GM19035 (cell line): ENCODE measurements around the gene TIFAB.

ENCODE experiments used
- ATAC-seq: cut with Tn5 transposase; IDR thresholded peaks from one replicate; pipeline ENCODE4 v1.9.1; 2021; ENCODE audit not compliant: unreplicated experiment

The TIFAB gene

DNA sequence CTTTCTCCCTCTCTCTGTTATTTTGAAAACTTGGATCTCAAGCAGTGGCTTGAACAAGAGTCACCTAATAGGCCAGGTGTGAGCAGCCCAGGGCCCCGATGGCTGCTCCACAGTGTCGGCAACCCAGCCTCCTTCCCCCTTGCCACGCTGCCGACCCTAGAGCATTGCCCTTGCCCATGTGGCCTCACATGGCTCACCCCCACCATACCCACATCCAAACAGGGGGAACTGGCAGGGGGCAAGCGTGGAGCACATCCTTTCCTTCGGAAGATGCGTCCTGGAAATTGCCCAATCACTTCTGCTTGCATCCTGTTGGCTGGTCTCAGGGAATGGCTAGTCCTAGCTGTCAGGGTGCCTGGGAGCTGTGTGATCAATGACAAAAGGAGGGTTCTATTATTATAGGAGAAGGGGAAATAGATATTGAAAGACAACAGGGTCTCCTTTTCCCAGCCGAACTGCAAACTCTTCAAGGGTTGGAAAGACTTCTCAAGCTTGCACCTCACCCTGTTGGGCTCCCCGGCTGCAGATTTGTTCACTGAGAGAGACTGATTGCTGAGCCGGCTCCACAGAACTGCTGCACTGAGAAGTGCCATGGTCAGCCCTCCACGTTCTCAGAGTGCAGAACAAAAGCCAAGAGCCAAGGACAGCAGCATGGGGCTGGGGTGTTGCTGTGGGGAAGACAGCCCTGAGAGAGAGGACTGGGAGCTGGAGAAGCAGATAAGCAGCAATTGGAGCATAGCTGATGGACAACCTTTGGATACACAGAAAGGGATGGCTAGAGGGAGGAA lies 8.3 kb upstream of the TIFAB start:
- no peak for ATAC-seq

DNA sequence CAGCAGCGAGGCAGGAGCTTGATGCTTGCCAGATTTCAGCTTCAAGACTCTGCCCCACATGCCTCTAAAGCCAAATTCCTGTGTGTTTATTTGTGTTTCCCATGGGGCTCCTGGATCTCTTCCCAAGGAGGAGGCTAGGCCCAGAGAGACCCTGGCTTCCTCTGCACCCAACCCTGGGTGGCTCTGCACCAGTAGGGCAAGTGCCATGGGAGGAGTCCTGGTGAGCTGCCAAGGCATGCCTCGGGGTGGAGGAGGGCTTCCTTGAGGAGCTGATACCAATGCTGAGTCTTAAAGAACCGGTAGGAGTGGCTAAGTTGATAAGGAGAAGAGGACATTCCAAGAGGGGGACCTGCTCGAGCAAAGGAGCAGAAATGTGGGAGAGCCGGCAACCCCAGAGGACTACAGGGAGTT lies 6.8 kb upstream of the TIFAB start:
- no peak for ATAC-seq

DNA sequence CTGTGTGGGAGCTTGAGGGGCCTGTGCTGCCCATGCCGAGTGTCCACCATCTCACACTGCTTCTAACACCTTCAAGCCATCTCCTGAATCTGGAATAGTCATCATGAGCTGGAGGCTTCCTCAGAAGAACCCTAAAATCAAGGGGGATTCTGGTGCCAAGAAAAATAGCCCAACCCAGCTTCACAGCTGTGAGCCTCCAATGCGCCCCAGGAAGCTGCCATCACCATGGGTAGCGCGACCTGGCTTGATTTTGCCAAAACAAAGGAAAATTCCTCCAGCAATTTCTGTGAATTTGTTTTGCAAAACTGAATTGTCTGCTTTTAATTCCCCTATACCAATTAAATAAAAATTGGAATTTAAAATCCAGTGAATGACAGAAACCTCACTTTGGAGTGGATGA lies 6.2 kb upstream of the TIFAB start:
- ATAC-seq = no peak

DNA sequence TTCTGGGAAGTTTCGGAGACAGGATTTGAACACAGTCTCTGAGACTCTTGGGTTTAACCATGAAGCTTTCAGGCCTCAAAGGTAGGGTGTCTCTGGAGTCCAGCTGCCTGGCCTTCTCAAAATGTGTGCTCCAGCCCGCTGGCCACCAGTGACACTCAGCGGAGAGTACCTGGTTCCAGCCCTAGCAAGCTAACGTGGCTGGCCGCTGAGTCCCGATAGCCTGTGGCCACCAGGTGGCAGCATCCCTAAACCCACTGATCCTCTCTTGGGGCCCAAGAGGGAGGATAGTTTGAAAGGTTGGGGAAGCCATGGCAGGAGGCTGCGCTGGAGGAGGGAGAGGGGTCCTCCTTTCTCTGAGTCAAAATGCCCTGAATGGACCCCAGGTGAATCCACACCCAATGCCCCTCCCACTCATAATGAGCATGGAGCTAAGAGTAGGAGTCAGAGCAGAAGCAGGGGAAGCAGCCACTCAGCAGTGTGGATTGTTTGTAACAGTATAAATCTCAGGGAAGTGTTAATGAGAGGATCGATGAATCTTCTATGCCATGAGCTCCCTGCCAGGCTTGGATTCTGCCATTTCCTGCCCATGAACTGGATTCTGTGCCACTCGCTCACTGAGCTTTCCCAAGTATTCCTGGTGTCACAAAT lies 5.4 kb upstream of the TIFAB start:
- peak; percentile 68 for ATAC-seq

DNA sequence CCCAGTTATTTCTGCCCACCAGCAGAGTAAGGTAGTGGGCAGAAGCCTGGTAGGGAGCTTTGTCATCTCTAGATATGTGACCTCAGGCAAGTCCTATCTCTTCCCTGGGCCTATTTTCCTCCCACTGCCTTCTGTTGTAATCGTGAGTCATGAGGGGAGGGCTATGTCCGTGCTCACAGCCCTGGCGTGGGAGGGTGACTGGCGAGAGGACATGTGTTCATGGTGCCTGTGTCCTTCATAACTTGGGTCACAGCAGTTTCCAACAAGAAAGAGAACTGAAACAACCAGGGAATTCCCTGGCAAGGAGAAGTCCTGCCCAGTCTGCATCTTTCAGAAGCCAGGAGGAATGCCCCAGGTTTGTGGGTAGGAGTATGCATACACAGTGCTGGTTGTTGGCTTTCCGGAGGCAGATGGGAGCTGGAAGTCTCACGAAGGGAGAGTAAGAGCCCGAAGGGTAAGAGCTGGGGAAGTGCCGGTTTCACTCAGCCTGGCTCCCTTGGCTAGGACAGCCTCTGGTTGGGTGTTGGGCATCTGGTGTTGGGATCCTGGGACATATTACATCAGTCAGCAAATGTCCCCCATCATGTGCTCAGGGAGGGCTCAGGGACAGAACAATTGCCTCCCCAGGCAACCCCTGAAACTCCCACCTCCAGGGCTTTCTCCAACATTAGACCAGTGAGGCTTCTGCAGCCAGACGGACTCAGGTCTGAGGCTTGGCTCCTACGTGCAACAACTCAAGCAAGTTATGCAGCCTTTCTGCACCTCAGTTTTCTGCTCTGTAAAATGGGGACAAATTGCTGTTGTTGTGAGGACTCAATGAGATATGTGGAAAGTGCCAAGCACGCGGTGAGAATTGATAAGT lies 4.3 kb upstream of the TIFAB start:
- ATAC-seq = peak; percentile 68

DNA sequence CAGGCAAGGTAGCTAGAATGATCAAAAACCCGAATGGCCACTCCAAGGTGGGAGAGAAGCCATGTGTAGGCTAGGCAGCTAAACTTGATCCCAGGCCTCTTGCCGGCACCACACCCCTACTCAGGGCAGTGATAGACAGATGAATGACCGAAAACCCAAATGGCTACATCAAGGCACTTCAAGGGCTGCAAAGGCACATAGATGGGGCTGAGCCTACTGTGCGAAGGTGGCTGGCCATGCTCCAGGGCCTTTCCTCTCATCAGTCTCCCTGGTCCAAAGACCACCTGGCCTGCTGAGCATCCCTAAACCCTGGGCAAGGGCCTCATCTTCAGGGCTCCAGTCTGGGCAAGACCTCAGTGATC lies 3.7 kb upstream of the TIFAB start:
- no peak for ATAC-seq

DNA sequence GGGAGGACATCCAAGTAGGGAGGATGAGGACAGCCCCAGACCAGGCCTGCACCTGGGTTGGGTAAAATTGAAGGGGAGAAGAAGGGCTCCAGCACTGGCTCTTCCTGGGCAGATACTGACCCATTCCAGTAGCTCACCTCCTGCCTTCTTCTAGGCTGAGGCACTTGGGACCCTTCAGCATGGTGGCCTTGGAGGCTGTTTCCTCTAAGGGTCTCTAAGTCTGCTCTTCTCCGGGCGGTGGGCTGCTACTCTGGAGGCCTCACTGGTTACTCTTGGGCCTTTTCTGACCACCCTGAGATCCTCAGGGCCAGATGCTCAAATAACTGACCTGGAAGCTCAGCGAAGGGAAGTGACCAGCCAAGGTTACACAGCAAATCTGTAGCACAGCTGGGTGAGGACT lies 2.8 kb upstream of the TIFAB start:
- no peak for ATAC-seq

DNA sequence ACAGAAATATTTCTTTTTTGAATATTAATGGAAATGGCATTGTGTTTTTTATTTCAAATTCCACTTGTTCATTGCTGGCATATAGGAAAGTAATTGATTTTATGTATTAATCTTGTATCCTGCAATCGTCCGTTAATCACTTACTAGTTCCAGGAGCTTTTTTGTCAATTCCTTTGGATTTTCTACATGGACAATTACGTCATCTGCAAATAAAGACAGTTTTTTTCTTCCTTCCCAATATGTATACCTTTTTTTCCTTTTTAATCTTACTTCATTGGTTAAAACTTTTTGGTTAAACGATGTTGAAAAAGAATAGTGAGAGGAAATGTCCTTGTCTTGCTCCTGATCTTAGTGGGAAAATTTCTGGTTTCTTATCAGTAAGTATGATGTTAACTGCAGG lies 1.5 kb upstream of the TIFAB start:
- ATAC-seq = no peak

DNA sequence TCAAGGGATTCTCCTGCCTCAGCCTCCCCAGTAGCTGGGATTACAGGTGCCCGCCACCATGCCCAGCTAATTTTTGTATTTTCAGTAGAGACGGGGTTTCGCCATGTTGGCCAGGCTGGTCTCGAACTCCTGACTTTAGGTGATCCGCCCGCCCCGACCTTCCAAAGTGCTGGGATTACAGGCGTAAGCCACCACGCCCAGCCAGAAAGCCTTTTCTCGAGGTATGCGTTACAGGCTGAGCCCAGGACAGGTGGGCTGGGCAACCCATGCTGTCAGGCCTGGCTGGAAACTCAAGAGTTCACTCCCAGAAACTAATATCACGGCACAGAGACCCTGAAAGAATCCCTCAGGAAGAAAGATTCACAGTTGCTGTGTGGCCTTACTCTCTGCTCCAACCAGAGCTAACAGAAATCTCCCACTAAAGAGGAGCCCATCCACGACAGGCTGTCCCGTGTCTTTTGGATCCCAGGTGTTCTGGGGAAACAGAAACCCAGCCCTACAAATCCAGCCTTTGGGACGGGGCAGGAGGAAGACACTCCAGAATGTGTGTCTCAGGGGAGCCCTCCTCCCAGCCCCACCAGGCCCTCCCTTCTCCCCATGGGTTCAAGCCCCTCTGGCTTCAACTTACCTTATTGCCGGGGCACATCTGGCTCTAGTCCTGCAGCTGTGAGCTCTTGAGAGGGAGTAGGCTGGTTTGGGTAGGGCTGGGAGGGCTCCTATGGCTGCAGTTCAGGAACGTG lies 400 bp downstream of the TIFAB start:
- ATAC-seq = no peak

DNA sequence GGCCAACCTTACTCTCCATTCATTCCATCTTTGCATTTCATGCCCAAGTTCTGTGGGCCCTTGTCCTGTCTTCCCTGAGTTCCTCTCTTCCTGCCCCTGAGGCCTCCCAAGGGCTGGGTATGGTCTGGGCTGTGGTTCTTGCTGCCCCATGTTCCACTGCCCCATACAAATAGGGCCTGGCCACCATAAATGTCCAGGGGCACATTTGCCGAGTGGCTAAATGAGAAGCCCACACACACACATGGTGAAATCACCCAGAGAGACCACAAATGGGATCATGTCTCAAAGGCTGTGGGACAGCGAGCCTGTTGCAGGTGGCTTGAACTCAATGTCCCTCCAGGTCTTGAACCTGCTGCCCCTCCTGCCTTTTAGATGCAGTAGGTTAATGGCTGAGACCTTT lies 1.2 kb downstream of the TIFAB start:
- ATAC-seq = no peak

DNA sequence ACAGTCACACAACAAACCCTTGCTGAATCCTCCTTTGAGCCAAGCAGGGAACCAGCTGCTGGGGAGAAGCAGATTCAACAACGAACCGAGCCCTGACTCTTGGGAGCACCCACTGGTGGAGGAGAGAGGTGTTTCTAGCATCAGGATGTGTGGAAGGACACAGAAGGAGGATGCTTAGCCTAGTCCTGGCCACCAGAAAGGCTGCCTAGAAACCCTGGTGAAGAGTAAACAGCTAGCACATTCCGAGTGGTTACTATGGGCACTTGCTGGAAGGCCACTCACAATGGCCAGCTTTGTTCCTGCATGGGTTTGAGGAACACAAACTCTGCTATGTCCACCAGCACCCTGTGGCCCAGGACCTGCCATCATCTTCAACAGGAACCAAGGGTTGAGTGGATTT lies 1.8 kb downstream of the TIFAB start:
- no peak for ATAC-seq

DNA sequence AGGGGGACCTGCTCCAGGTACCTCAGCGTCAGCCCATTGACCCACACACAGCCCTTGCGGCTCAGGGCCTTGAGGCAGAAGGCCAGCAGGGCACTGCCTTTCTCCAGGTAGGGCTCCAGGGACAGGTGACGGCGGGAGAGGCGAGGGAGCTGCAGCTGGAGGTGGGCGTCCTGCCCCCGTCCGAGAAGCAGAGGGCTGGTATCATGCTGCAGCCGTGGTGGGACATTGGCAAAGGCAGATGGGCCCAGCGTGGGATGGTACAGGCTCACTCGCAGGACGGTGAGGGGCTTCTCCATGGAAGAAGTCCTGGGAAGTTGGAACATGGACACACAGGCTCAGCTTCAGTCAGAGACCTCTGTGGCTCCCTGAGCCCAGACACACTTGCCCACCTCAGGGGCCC lies 2.5 kb downstream of the TIFAB start:
- no peak for ATAC-seq

DNA sequence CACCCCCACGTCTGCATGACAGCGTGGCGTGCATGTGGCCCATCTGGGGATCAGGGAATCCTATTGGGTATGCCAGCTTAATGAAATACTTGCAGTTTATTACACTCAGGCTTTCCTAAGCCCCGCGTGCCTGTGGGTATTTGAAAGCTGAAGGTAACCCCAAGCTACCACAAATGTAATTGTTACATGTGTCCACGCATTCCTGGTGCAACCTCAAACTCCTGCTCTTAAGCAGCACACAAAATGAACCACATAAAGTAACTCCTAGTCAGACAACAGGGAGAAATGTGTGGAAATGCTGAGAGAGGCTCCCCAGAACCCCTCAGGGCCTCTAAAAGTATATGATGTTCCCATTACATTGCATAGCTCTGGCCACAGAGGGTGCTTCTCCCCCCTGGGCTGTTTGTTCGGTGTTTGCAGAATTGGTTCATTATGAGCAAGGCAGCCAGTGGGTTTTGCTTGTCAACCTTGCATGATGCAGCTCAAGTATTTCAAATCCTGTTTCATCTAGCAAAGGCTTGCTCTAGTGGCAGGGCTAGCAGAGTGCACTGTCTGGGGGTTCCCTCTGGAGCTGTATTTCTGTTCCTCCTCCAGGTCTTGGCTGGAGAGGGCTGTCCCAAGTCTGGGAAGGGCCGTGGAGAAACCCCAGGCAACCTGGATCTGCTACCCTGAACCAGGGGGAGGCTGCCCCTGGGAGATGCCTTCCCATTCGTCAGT lies 3.2 kb downstream of the TIFAB start:
- ATAC-seq = no peak

DNA sequence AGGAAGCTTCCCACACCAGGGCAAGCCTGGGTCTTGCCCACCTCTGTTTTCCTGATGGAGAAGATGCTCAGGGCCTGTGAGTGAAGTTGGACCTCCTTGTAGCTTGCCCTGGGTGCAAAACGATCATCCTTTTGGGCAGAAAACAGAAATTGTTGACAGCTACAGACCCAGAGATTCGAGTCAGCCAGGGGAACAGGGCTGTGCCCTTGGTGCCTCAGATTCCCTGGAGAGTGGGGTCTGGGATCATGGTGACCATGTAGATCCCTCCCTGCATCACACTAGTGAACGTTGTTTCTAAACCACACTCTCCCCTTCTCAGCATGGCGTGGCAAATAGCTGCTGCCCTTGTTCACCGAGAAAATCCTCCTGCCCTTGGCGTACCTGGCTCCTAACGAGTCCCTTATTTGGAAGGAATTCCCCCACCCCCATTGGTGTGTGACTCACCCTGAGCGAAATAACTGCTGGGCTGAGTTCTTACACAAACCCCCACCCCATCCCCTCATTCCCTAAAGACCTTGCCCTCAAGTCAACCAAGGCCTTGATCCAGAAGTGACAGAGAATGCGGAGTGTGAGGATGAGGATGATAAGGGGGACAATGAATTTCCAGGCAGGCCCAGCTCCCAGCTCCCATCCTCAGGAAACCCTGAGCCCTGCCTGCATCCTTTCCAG lies 3.9 kb downstream of the TIFAB start:
- no peak for ATAC-seq

DNA sequence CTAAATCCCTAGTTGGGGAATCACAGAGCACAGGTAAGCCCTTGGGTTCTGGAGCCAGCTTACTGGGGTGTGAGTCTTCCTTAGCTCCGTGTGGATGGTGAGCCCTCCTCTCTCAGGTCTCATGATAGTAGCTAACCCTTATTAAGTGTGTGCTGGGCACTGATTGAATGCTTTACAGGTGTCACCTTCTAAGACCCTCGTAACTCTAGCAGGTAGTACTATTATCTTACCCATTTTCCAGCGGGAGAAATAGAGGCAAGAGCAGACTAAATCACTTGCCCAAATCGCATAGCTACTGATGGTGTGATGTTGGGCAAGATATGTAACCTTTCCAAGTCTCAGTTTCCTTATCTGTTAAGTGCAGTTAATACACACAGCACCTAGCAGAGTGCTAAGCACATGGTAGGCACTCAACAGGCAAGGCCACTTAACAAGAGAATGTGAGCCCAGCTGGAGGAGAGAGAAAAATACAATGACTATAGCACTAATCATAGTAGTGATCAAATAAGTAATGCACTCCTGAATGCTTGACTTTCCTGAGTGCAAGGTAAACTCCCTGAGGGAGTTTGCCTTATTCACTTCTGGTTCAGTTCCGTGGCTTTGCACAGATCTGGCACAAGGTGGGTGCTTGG lies 4.7 kb downstream of the TIFAB start, which contains the start of gene DCANP1:
DCANP1 (minus strand) TSS at position 51 of the 632 bp plus-strand sequence. CDS start 240 bp downstream, outside the sequence.
- ATAC-seq = no peak

DNA sequence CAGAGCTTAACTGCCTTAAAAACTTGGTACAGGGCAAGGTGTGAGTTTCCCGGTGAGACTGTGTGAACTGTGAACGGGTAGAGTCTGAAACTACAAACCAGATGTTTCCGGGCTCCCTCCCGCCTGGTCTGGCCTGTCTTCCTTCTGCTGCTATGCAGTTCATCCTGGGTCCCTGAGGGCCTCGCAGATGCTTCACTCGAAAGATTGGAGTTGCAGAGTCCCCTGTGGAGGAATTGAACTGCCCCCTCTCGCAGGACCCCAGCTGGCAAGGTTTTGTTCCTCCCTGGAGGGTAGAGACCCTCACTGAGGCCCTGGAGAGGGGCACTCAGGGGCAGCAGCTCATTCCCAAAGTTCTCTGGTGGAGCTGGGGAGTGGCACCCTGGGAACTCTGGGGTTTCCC lies 5.5 kb downstream of the TIFAB start:
- ATAC-seq = no peak

DNA sequence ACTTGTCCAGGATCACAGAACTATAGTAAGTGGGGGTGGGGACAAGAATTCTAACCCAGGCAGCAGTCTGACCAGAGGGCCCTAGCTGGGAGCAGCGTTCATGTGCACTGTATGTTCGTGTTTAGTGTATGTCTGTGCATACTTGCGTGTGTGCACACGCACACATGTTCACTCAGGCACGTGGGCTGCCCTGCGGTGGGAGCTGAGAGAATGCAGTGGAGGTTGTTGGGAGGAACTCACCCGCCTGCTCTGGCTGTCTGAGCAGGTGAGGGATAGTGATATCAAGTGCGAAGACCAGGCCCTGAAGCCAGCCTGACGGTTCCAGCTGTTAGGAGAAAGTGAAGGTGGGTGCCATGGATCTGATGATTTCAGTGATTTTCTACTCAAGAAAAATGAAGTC lies 5.9 kb downstream of the TIFAB start:
- ATAC-seq = no peak

DNA sequence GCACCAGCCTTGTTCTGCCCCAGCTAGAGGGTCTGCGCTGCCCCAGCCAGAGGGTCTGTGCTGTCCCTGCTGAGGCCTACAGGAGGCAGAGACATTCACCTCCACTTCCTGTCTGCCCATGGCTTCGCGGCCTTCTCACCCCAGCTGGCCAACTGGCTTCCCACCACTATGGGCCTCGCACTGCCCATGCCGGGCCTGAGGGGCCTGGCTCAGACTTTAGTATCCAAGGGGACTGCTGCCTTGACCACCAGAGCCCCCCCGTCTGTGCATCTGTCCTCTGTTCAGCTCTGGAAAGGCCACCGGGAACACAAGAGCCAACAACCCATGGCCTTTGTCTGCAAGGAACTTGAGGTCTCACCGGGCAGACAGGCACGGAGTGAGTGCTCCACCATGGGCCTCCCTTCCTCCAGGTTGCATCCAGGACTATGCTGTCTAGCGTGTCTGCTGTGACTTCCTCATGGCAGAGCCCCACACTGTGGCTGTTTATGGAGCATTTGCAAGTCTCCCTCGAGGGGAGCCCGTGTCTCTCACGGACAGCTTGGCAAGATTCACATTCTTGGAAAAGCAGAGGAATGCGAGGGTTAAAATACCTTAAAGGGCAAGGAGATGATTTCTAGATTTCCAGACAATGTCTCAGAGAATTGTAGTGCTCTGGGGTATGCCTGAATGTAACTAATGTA lies 6.7 kb downstream of the TIFAB start:
- no peak for ATAC-seq

DNA sequence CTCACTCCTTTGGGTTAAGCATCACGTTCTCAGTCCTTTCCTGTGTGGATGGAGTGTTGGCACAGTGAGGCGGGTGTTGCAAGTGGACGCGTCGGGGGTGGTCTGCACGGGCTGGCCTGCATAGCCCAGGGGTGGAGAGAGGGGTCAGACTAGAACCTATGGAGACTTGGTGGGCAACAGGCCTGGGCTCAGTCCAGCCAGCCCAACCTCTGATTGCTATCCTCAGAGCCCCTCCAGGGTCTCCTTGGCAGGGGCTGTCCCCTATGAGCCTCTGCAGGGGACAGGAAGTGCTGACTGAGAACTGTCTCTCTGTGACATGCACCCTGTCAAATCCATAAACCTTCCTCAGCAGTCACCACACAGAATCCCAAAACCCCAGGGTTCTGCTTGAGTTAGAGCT lies 7.3 kb downstream of the TIFAB start:
- ATAC-seq = no peak
